Neural progenitor cell (in vitro differentiated cells): ENCODE measurements around the gene TKT.

ENCODE experiments used
- EZH2 ChIP-seq: fragments of 200-600 bp; sonication (generic); IDR thresholded peaks from 2 replicates; pipeline ENCODE4 v1.6.1; 2017; ENCODE audit warnings: antibody characterized with exemption, mild to moderate bottlenecking, moderate library complexity
- EZH2phosphoT487 ChIP-seq: fragments of 200-600 bp; sonication (generic); IDR thresholded peaks from 2 replicates; pipeline ENCODE4 v1.6.1; 2017; ENCODE audit warnings: antibody characterized with exemption
- TF ChIP-seq, protein P1 (sequence below): fragments of 200-600 bp; sonication (generic); IDR thresholded peaks from 2 replicates; pipeline ENCODE4 v1.5.1; 2017; ENCODE audit warnings: antibody characterized with exemption, mild to moderate bottlenecking

DNA sequence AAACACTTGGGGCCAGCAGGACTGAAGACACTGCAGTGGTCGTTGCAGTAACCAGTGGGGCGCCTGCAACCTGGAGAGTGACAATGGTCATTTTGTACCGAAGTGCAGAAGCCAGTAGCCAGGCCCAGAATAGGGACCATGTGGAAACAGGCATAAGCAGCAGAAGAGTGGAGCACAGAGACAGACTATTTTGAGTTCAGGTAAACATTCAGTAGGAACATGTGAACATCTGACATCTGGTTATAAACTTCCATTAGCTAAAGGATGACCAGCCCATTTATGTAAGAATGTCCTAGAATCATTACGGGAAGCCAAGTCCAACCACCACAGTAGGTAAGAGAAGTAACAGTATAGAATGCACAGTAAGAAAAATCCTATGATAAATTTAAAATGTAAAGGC lies 32.4 kb upstream of the TKT start:
- TF ChIP-seq, protein P1, sequence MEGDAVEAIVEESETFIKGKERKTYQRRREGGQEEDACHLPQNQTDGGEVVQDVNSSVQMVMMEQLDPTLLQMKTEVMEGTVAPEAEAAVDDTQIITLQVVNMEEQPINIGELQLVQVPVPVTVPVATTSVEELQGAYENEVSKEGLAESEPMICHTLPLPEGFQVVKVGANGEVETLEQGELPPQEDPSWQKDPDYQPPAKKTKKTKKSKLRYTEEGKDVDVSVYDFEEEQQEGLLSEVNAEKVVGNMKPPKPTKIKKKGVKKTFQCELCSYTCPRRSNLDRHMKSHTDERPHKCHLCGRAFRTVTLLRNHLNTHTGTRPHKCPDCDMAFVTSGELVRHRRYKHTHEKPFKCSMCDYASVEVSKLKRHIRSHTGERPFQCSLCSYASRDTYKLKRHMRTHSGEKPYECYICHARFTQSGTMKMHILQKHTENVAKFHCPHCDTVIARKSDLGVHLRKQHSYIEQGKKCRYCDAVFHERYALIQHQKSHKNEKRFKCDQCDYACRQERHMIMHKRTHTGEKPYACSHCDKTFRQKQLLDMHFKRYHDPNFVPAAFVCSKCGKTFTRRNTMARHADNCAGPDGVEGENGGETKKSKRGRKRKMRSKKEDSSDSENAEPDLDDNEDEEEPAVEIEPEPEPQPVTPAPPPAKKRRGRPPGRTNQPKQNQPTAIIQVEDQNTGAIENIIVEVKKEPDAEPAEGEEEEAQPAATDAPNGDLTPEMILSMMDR: no peak
- TF ChIP-seq EZH2phosphoT487: no peak
- TF ChIP-seq EZH2: no peak
